GM18520 (cell line): ENCODE data around the gene ABLIM3.

Experiments used
- ATAC-seq: cut with Tn5 transposase; IDR thresholded peaks from one replicate; pipeline ENCODE4 v1.9.1; 2021; ENCODE audit not compliant: unreplicated experiment

Gene ABLIM3

GRCh38 chr5:149133795-149134777 is 7.2 kb upstream of the ABLIM3 start:
- no peak for ATAC-seq

- ATAC-seq = no peak
These were observed 6.4 kb upstream of the ABLIM3 start for GRCh38 chr5:149134778-149135500.

GRCh38 chr5:149135536-149136201 is 5.6 kb upstream of the ABLIM3 start:
- ATAC-seq = no peak

GRCh38 chr5:149138182-149138923 is 2.9 kb upstream of the ABLIM3 start:
- no peak for ATAC-seq

GRCh38 chr5:149140197-149141002 is 893 bp upstream of the ABLIM3 start:
- ATAC-seq = no peak

GRCh38 chr5:149141957-149142851 is 911 bp downstream of the ABLIM3 start:
- ATAC-seq = no peak

GRCh38 chr5:149143470-149143869 is 2.2 kb downstream of the ABLIM3 start:
- ATAC-seq = no peak

GRCh38 chr5:149144637-149145036 is 3.3 kb downstream of the ABLIM3 start:
- no peak for ATAC-seq

GRCh38 chr5:149145138-149145537 is 3.8 kb downstream of the ABLIM3 start:
- no peak for ATAC-seq

- ATAC-seq = peak; percentile 56
These were observed 6.4 kb downstream of the ABLIM3 start for GRCh38 chr5:149147676-149148075.

GRCh38 chr5:149149942-149150341 is 8.6 kb downstream of the ABLIM3 start:
- ATAC-seq = no peak

GRCh38 chr5:149150457-149150856 is 9.2 kb downstream of the ABLIM3 start:
- no peak for ATAC-seq

- no peak for ATAC-seq
These were observed 10.4 kb downstream of the ABLIM3 start for GRCh38 chr5:149151717-149152116.

- no peak for ATAC-seq
These were observed 11.0 kb downstream of the ABLIM3 start for GRCh38 chr5:149152317-149152746.

GRCh38 chr5:149153193-149153750 is 12.0 kb downstream of the ABLIM3 start:
- no peak for ATAC-seq

- ATAC-seq = no peak
These were observed 12.7 kb downstream of the ABLIM3 start for GRCh38 chr5:149153751-149154610.

- no peak for ATAC-seq
These were observed 13.4 kb downstream of the ABLIM3 start for GRCh38 chr5:149154650-149155049.
